Activated T-cell treated with anti-CD3 and anti-CD28 coated beads, Interleukin-2, amount 50 U/mL, for 4 hours (primary cell): Measurements from ENCODE around the gene RALB. TPM values are rescaled to one million over a fixed set of nuclear protein-coding genes. Genes with fewer than 3 reads are reported as not detected.
"Not testable (repeated sequence)": the region's sequence is repeated elsewhere in the genome, so short reads cannot be mapped to it uniquely, and the experiment has no call there.

Source experiments
- ATAC-seq, 2 donors: fragments of 200-7000 bp; cut with Tn5 transposase; one replicate each; pipeline ENCODE4 v1.10.0; 2021
- DNase-seq: peaks from one replicate; pipeline ENCODE4 v3.0.0-alpha.2; 2020
- H3K27me3 Mint-ChIP-seq: one replicate; pipeline ENCODE4 v1.8.0; 2021; ENCODE audit warnings: low read depth, mixed read lengths
- H3K36me3 Mint-ChIP-seq: one replicate; pipeline ENCODE4 v1.8.0; 2022; ENCODE audit warnings: mixed read lengths; ENCODE audit not compliant: insufficient read depth
- H3K4me1 Mint-ChIP-seq: one replicate; pipeline ENCODE4 v1.8.0; 2021; ENCODE audit warnings: low read depth, mixed read lengths
- H3K4me3 Mint-ChIP-seq: one replicate; pipeline ENCODE4 v1.8.0; 2021; ENCODE audit warnings: mild to moderate bottlenecking, moderate library complexity, mixed read lengths
- H3K9me3 Mint-ChIP-seq: one replicate; pipeline ENCODE4 v1.8.0; 2021; ENCODE audit warnings: mixed read lengths
- total RNA-seq, 3 donors: library from RNA; stranded (reverse); gene quantifications; one replicate each; pipeline ENCODE4 v1.2.1, GENCODE V29; 2021

The RALB gene
- total RNA-seq, 3 donors from 2014 or later, result 9.2 to 17.5 (median 13.0) TPM

DNA sequence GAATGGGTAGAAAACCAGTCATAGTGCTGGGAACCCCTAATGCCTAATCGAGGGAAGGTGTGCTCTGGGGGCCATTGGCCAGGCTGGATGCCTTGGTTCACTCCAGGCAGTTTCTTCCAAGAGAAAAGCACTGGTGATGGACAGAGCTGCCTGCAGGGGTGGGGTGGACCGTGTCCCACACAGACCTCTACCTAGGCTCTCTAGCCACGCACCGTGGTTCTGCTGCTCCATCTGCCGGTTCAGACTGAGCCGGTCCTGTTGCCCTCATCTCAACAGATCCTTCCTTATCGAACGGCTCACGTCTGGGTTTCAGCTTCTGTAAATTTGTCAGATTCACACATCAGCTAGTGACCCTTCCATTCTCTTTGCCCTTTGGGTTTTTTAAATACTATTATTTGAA is 46.4 kb downstream of the RALB start:
- peaks cover 28% of the 10 kb centered on the region for H3K36me3 Mint-ChIP-seq
- H3K9me3 Mint-ChIP-seq, result no peaks in the 10 kb centered on the region
- no peak overlapping the region for H3K4me3 Mint-ChIP-seq

DNA sequence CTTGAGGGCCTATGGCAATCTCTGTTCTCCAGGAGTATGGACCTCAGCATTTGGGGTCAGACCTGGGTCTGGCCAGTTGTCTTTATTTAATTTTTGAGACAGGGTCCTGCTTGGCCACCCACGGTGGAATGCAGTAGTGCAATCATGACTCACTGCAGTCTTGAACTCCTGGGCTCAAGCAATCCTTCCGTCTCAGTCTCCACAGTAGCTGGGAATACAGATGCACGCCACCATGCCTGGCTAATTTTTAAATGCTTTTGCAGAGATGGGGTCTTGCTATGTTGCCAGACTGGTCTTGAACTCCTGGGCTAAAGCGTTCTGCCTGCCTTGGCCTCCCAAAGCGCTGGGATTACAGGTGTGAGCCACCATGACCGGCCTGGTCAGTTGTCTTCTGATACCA is 46.9 kb downstream of the RALB start:
- no peak overlapping the region for H3K4me3 Mint-ChIP-seq
- DNase-seq (no peak), ATAC-seq (no peak)
- no peaks in the 10 kb centered on the region for H3K9me3 Mint-ChIP-seq
- no peaks in the 10 kb centered on the region for H3K4me1 Mint-ChIP-seq
- H3K36me3 Mint-ChIP-seq, result peaks cover 28% of the 10 kb centered on the region
- no peaks in the 10 kb centered on the region for H3K27me3 Mint-ChIP-seq

More for the DNA sequence above, 46.4 kb downstream of the RALB start:
- H3K27me3 Mint-ChIP-seq, result no peaks in the 10 kb centered on the region
- ATAC-seq (no peak), DNase-seq (no peak)
- no peaks in the 10 kb centered on the region for H3K4me1 Mint-ChIP-seq

DNA sequence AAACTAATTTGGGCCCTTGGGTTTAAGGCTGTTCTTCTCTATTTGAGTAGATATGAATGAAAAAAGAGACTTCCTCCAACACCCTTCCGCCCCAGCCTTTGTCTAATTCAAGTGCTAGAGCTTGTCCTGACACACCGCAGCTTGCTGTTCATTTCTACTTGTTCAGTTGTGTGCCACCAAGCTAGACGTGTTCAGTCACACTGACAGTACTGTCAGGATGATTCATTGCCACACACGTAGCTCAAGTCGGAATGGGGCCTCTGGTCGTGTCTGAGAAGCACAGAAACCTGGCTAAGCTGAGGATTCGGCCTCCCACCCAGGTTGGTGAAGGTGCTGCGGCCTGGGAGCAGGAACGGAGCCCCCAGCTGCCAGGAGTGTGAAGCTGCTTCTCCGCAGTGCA is 47.7 kb downstream of the RALB start:
- ATAC-seq, result no peak
- Mint-ChIP-seq H3K4me1 (no peaks in the 10 kb centered on the region), H3K36me3 (peaks cover 28% of the 10 kb centered on the region), H3K9me3 (no peaks in the 10 kb centered on the region), H3K27me3 (no peaks in the 10 kb centered on the region), H3K4me3 (no peak overlapping the region)
- DNase-seq, result no peak

DNA sequence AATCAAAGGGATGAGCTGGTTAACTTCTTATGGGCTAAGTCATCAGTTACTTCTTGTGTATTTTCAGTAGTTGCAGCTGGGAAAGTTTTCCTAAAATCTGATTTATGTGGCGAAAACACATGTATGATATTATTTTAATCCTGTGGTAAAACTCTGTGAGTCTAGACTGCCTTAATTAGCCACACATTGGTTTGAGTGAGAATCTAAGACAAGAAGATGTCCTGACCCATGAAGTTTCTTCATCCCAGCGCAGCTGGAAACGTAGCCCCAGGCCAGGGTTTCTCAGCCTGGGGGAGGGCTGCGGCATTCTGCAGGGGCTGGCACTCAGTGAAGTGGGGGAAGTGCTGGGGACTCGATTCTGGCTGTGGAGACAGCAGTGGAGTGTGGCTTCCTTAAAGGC is 48.6 kb downstream of the RALB start:
- Mint-ChIP-seq H3K9me3 (no peaks in the 10 kb centered on the region), H3K4me1 (no peaks in the 10 kb centered on the region), H3K4me3 (no peak overlapping the region), H3K36me3 (peaks cover 27% of the 10 kb centered on the region), H3K27me3 (no peaks in the 10 kb centered on the region)
- no peak for DNase-seq
- ATAC-seq, result no peak

DNA sequence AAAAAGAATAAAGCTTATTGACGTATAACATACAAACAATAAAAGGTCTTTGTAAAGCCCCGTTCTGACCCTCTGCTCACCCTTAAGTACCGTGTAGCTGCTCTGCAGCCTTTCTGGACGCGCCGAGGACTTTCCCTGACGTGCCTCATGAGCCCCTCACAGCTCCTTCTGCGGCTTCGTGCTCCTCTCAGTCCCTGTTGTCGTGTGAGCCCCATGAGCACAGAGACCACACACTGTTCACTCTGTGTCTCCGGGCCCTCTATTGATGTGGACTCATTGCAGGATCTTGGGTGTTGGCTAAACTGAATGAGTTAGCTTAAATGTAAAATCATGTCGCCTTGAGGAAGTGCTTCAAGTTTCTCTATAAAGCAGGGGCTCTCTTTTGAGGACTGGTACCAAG is 49.6 kb downstream of the RALB start:
- Mint-ChIP-seq H3K4me1 (no peaks in the 10 kb centered on the region), H3K9me3 (no peaks in the 10 kb centered on the region), H3K27me3 (no peaks in the 10 kb centered on the region), H3K36me3 (peaks cover 23% of the 10 kb centered on the region), H3K4me3 (no peak overlapping the region)
- DNase-seq (no peak), ATAC-seq (no peak)

DNA sequence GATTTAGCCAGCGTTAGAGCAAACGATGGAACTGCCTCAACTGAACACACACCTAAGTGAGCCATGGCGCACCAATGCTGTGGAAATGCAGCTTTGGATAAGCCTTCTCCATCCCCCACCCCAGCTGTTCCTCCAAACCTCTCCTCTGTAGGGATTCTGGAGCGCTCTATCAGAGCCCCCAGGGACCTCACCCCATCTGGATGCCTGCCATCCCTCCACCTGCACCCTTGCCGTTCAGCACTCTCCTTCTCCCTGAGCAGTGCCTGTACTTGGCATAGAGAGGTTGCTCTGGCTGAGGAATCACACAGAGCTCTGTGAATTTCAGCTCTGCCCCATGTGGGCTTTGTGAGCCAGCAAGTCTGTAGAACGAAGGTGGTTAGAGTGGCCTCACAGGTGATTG is 50.5 kb downstream of the RALB start:
- Mint-ChIP-seq H3K4me3 (no peak overlapping the region), H3K9me3 (no peaks in the 10 kb centered on the region), H3K4me1 (no peaks in the 10 kb centered on the region), H3K27me3 (no peaks in the 10 kb centered on the region), H3K36me3 (peaks cover 15% of the 10 kb centered on the region)
- no peak for DNase-seq
- no peak for ATAC-seq

DNA sequence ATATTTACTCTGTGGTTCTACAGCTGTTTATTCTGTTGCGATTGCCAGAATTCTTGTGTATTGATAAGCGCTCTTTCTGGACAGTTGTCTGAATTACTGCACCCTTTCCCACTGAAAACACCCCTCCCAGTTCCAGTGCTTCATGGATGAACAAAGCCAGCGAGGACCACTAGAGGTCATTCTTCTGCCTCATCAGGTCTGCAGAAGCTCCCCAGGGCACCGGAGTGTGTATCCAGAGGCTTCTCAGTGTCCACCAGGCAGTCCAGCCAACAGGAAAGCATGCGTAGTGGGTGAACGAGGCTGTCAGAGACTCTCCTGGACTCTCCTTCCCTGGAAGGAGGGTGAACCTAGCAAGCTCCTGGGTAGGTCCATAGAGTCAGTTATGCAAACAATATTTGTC is 52.6 kb downstream of the RALB start:
- Mint-ChIP-seq H3K4me1 (no peaks in the 10 kb centered on the region), H3K4me3 (no peak overlapping the region), H3K9me3 (no peaks in the 10 kb centered on the region), H3K36me3 (peaks cover 3% of the 10 kb centered on the region), H3K27me3 (no peaks in the 10 kb centered on the region)
- DNase-seq, result no peak
- no peak for ATAC-seq

DNA sequence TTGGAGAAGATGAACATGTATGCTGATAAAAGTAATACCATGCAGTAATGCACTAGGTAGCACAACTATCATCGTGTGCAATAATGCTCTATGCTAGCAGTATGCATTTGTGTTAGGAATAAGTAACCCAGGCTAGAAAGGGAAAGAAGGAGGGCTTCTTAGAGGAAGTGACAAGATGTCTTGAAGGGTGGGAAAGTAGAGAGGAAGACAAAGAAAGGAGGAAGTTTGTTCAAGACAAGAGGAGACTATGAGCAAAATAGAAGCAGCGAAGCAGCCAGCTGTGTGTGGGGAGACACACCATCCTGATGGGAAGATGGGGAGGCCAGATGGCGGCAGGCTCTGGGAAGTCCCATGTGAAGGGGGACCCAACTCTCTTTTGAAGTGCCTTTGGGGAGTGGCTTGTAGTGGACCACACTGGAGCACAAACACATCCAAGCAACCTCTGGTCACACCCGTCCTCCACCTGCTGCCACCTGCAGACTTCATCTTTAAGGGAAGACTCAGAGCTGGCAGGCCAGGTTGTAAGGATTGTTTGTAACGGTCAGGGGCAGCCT is 53.4 kb downstream of the RALB start:
- no peaks in the 10 kb centered on the region for H3K9me3 Mint-ChIP-seq
- no peak for DNase-seq
- ATAC-seq, result no peak
- H3K4me1 Mint-ChIP-seq, result no peaks in the 10 kb centered on the region
- peaks cover 3% of the 10 kb centered on the region for H3K36me3 Mint-ChIP-seq
- H3K27me3 Mint-ChIP-seq, result no peaks in the 10 kb centered on the region
- H3K4me3 Mint-ChIP-seq, result no peak overlapping the region

DNA sequence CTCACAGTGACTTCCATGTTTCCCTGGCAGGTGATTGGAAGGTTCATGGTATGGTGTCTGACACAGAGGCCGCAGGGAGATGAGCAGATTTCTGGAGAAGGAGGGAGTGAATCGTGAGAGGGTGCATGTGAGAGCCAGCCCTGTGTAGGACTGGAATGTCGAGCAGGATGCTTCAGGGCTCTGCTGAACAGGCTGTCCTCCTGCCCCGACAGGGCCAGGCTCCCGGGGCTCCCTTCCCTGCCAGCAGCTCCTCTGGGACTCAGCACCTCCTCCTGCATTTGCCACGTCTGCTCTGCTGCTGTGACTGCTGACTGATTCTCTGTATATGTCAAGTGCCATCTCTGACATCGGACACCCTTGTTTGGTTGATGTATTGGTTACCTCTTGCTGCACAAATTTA is 54.8 kb downstream of the RALB start:
- no peaks in the 10 kb centered on the region for H3K27me3 Mint-ChIP-seq
- DNase-seq, result no peak
- ATAC-seq, result no peak
- no peaks in the 10 kb centered on the region for H3K9me3 Mint-ChIP-seq
- H3K4me1 Mint-ChIP-seq, result peaks cover under 1% of the 10 kb centered on the region
- H3K4me3 Mint-ChIP-seq, result no peak overlapping the region
- H3K36me3 Mint-ChIP-seq, result peaks cover 3% of the 10 kb centered on the region

DNA sequence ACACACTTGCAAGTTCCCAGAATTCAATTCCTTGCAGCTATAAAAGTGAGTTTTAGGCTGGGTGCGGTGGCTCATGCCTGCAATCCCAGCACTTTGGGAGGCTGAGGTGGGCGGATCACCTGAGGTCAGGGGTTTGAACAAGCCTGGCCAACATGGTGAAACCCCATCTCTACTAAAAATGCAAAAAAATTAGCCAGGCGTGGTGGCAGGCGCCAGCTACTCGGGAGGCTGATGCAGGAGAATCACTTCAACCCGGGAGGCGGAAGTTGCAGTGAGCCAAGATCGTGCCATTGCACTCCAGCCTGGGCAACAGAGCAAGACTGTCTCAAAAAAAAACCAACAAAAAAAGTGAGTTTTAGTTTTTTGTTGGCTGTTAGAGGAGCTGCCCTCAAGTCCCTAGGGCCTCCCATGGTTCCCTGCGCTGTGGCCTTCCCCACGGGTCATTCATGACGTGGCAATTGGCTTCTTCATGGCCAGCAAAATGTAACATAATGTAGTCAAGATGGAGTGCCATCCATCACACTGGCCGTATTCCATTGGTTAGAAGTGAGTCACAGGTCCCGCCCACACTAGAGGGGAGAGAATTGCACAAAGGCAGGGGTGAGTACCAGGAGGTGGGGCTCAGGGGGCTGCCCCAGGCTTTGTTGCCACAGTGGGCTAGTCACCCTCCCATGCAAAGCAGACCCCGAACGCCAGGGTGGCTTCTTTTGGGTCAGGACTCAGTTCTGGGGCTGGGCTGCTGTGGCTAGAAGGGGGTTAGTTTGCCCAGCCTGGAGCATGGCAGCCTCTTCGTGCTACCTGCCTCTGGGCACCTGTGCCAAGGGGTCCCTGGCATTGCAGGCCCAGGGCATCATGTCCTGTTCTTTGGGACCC is 55.6 kb downstream of the RALB start:
- Mint-ChIP-seq H3K9me3 (no peaks in the 10 kb centered on the region), H3K4me1 (peaks cover 9% of the 10 kb centered on the region), H3K4me3 (no peak overlapping the region), H3K27me3 (no peaks in the 10 kb centered on the region), H3K36me3 (peaks cover 3% of the 10 kb centered on the region)
- DNase-seq, result no peak
- ATAC-seq, result no peak

DNA sequence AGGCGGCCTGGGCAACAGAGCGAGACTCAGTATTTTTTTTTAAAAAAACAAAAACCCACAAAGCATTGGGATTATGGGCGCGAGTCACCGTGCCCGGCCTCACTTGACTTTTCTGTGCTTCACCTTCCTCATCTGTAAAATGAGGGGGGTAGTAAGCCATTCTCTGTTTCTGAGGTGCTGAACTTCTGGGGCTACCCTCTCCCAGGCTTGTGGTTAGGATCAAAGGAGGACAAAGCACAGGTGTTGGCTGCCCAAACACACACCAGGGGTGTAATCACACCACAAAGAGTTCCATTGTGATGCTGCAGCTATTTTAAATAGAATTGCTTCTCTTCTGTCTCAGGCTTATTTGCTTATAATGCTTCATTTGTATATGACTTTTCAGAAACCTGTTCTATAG is 57.5 kb downstream of the RALB start:
- Mint-ChIP-seq H3K4me3 (no peak overlapping the region), H3K9me3 (no peaks in the 10 kb centered on the region), H3K36me3 (peaks cover 3% of the 10 kb centered on the region), H3K4me1 (peaks cover 26% of the 10 kb centered on the region), H3K27me3 (no peaks in the 10 kb centered on the region)
- ATAC-seq (no peak), DNase-seq (no peak)

DNA sequence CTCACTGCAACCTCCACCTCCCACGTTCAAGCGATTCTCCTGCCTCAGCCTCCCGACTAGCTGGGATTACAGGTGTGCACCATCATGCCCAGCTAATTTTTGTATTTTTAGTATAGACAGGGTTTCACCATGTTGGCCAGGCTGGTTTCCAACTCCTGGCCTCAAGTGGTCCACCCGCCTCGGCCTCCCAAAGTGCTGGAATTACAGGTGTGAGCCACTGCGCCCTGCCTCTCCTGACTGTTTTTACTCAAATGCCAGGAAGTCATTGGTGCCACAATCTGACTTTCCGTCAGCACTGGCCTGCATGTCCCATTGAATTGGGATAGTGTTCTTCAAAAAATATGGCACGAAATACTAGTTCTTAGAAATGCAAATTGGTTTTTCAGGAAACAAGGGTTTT is 58.2 kb downstream of the RALB start:
- ATAC-seq, DNase-seq, H3K36me3 Mint-ChIP-seq, H3K27me3 Mint-ChIP-seq, H3K4me3 Mint-ChIP-seq, H3K9me3 Mint-ChIP-seq: not testable (repeated sequence)
- H3K4me1 Mint-ChIP-seq, result peaks cover 26% of the 10 kb centered on the region

DNA sequence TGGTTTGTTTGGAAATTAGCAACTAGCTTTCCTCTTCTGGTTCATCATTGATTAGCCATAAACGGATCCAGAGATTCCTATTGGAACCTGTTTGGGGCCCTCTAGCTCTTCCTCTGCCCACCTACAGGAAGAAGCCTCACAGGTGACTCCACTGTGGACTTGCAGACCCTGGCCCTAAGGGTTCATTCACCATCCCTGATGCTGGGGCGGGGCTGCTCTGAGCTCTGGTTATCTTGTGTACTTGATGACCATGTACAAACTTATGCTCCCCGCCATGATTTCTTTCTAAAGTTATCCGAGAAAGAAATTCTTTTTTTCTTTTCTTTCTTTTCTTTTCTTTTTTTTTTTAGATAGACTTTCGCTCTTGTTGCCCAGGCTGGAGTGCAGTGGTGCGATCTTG is 59.4 kb downstream of the RALB start:
- no peak overlapping the region for H3K4me3 Mint-ChIP-seq
- ATAC-seq, result no peak
- peaks cover 26% of the 10 kb centered on the region for H3K4me1 Mint-ChIP-seq
- H3K9me3 Mint-ChIP-seq, result no peaks in the 10 kb centered on the region
- no peaks in the 10 kb centered on the region for H3K27me3 Mint-ChIP-seq
- no peaks in the 10 kb centered on the region for H3K36me3 Mint-ChIP-seq
- no peak for DNase-seq

DNA sequence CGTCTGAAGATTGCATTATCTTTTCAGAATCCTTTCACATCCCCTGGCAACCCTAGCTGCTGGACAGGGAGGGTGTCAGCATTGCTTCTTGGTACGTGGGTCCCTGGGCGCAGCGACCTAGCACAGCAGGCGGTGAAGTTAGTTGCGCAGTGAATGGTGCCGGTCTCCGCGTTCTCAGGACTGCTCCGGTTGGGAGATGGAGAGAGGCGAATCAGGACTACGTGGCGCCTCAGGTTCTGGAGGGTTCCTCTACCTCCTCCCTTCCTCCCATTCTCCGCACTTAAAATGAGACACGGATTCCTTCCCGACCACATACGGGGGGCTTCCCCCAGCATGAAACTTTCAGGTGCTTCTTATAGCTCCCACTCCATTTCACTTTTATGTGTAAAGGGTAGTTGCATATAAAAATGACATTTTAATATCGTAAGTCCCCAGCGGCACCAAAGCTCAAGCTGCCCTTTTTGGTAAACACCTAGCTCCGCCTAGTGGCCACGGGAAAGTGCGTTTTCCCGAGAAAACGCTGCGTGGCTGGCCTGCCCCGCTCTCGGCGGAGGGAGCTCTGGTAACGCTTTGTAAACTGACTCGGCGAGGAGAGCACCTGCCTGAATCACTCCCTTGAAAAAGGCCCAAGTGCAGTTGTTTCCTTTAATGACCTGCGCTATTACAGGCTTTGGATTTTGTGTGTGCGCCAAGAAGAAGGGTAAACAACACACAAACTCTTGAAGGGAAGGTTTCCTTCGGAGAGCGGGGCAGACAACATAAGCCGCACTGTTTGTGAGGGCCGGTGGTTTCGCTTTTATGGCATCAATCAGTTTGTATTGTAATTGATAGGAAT is 60.4 kb downstream of the RALB start:
- Mint-ChIP-seq H3K36me3 (no peaks in the 10 kb centered on the region), H3K27me3 (no peaks in the 10 kb centered on the region), H3K9me3 (no peaks in the 10 kb centered on the region), H3K4me3 (peak overlapping the region; percentile 64), H3K4me1 (peaks cover 26% of the 10 kb centered on the region)
- ATAC-seq (peak; percentile 79 to 80), DNase-seq (peak; percentile 75)
